GM23248 (cell line): ENCODE data around the gene SEC16A. TPM values are rescaled to one million over a fixed set of nuclear protein-coding genes. Genes with fewer than 3 reads are reported as not detected.
A peak's percentile ranks its signal among the peaks of the same experiment; 100 is the strongest.

Source experiments
- DNase-seq: peaks from one replicate; pipeline ENCODE4 v3.0.0-alpha.2; 2015
- H2AFZ ChIP-seq: fragments of 200-600 bp; sonication (generic); 2 replicates; pipeline ENCODE4 v1.6.1; 2016; ENCODE audit warnings: antibody characterized with exemption
- H3F3A ChIP-seq: fragments of 200-600 bp; sonication (generic); 2 replicates; pipeline ENCODE4 v1.6.1; 2016; ENCODE audit warnings: mild to moderate bottlenecking, antibody characterized with exemption, mixed run types; ENCODE audit not compliant: insufficient read depth
- H3K27ac ChIP-seq: fragments of 200-600 bp; sonication (generic); 2 replicates; pipeline ENCODE4 v1.5.1; 2016; ENCODE audit warnings: mild to moderate bottlenecking
- H3K27me3 ChIP-seq: fragments of 200-600 bp; sonication (generic); replicated peaks from 2 replicates; pipeline ENCODE4 v1.6.1; 2016; ENCODE audit warnings: mild to moderate bottlenecking; ENCODE audit not compliant: insufficient read depth
- H3K36me3 ChIP-seq: fragments of 200-600 bp; sonication (generic); 2 replicates; pipeline ENCODE4 v1.6.1; 2016; ENCODE audit warnings: low read depth, mild to moderate bottlenecking
- H3K4me1 ChIP-seq: fragments of 200-600 bp; sonication (generic); 2 replicates; pipeline ENCODE4 v1.6.1; 2016; ENCODE audit warnings: mild to moderate bottlenecking; ENCODE audit not compliant: insufficient read depth
- H3K4me2 ChIP-seq: fragments of 200-600 bp; sonication (generic); one replicate; pipeline ENCODE4 v1.6.1; 2016; ENCODE audit warnings: mild to moderate bottlenecking; ENCODE audit not compliant: unreplicated experiment
- H3K4me3 ChIP-seq: fragments of 200-600 bp; sonication (generic); 2 replicates; pipeline ENCODE4 v1.5.1; 2016; ENCODE audit warnings: mild to moderate bottlenecking
- H3K79me2 ChIP-seq: fragments of 200-600 bp; sonication (generic); 2 replicates; pipeline ENCODE4 v1.6.1; 2016; ENCODE audit warnings: mild to moderate bottlenecking; ENCODE audit not compliant: insufficient read depth
- H3K9ac ChIP-seq: fragments of 200-600 bp; sonication (generic); 2 replicates; pipeline ENCODE4 v1.6.1; 2016; ENCODE audit warnings: mild to moderate bottlenecking
- H3K9me2 ChIP-seq: fragments of 200-600 bp; sonication (generic); 2 replicates; pipeline ENCODE4 v1.6.1; 2016; ENCODE audit warnings: mixed run types, mild to moderate bottlenecking, moderate library complexity; ENCODE audit not compliant: insufficient read depth
- H3K9me3 ChIP-seq: fragments of 200-600 bp; sonication (generic); one replicate; pipeline ENCODE4 v1.6.1; 2017; ENCODE audit warnings: low read depth
- H4K20me1 ChIP-seq: fragments of 200-600 bp; sonication (generic); 2 replicates; pipeline ENCODE4 v1.6.0; 2016; ENCODE audit not compliant: insufficient read depth
- EZH2 ChIP-seq: fragments of 200-600 bp; sonication (generic); IDR thresholded peaks from 2 replicates; pipeline ENCODE4 v1.6.1; 2018; ENCODE audit warnings: antibody characterized with exemption, mild to moderate bottlenecking; ENCODE audit not compliant: insufficient read depth, poor library complexity, severe bottlenecking
- EZH2phosphoT487 ChIP-seq: fragments of 200-600 bp; sonication (generic); IDR thresholded peaks from 2 replicates; pipeline ENCODE4 v1.6.1; 2018; ENCODE audit warnings: antibody characterized with exemption, moderate library complexity, mild to moderate bottlenecking, low read depth; ENCODE audit not compliant: insufficient read depth
- WGBS, 2 experiments: methylation state at CpG; one replicate each; pipeline ENCODE4 v1.1.6; 2015 to 2017; ENCODE audit warnings: low lambda C conversion rate in 2 of 2, low coverage in 1 of 2; ENCODE audit errors: missing lambda C conversion rate in 2 of 2; 5-methylcytosine and 5-hydroxymethylcytosine counted together
- in situ Hi-C: fragments of 300-500 bp; cut with MboI; formaldehyde crosslinking; loops from 2 replicates; pipeline ENCODE4 v1.15.0; 2020
- polyA plus RNA-seq: library from polyadenylated mRNA; unstranded; fragments of >200 nt; fragmentation: Nextera tagmentation; extraction: Ambion mirVana; gene quantifications from 2 replicates; pipeline ENCODE4 v1.2.1, GENCODE V29; 2016
- total RNA-seq: library from RNA; depleted of rRNA; stranded (reverse); fragments of >200 nt; shearing (Covaris generic); gene quantifications from 2 replicates; pipeline ENCODE4 v1.2.3, GENCODE V29; 2014

The SEC16A gene
- total and polyA plus RNA-seq, 2 experiments from 2014 or later = 34.5 to 43.4 TPM

- peak overlapping the region; percentile 87 for H3K4me2 ChIP-seq
- H2AFZ ChIP-seq = peak overlapping the region; percentile 70
- peaks cover 11% of the 10 kb centered on the region; the same call in 1 of the 2 replicates for H3K4me1 ChIP-seq
- peaks cover 34% of the 10 kb centered on the region for H3K79me2 ChIP-seq
- H3K36me3 ChIP-seq = no peaks in the 10 kb centered on the region
- H4K20me1 ChIP-seq = peaks cover 9% of the 10 kb centered on the region; the same call in 1 of the 2 replicates
- H3K4me3 ChIP-seq = peak overlapping the region; percentile 80
- H3K9me2 ChIP-seq = no peaks in the 10 kb centered on the region
- H3K27me3 ChIP-seq = no peaks in the 10 kb centered on the region
- TF ChIP-seq EZH2 = no peak
- no peak for TF ChIP-seq EZH2phosphoT487
- peak overlapping the region; percentile 82 for H3K9ac ChIP-seq
- peaks cover 10% of the 10 kb centered on the region; the same call in 1 of the 2 replicates for H3F3A ChIP-seq
- in situ Hi-C loops = no loop called here
- DNase-seq = peak; percentile 67
- H3K27ac ChIP-seq = peak overlapping the region; percentile 94
- 22 to 24% methylated on average over 48 to 54 of the region's 59 CpGs for WGBS, 2 experiments
- no peaks in the 10 kb centered on the region for H3K9me3 ChIP-seq
Observed at GRCh38 chr9:136484153-136485048, 1.6 kb upstream of the SEC16A start.

- WGBS, 2 experiments = 1% methylated on average over 58 to 63 of the region's 63 CpGs
- peak overlapping the region; percentile 80 for H2AFZ ChIP-seq
- in situ Hi-C loops = no loop called here
Observed at GRCh38 chr9:136483589-136484152, 831 bp upstream of the SEC16A start.

GRCh38 chr9:136482046-136482792, 621 bp downstream of the SEC16A start:
- WGBS, 2 experiments = 1% methylated on average over 22 to 39 of the region's 39 CpGs
- Histone ChIP-seq H4K20me1 (peaks cover 9% of the 10 kb centered on the region; the same call in 1 of the 2 replicates), H3K36me3 (no peaks in the 10 kb centered on the region), H3K9me3 (no peaks in the 10 kb centered on the region), H3K79me2 (peaks cover 55% of the 10 kb centered on the region), H3K9ac (peak overlapping the region; percentile 100), H3K4me2 (peak overlapping the region; percentile 97), H3K4me1 (peaks cover 11% of the 10 kb centered on the region; the same call in 1 of the 2 replicates), H3F3A (peaks cover 10% of the 10 kb centered on the region; the same call in 1 of the 2 replicates), H3K27me3 (no peaks in the 10 kb centered on the region), H3K27ac (peak overlapping the region; percentile 100), H3K9me2 (no peaks in the 10 kb centered on the region), H2AFZ (peak overlapping the region; percentile 30), H3K4me3 (peak overlapping the region; percentile 99)
- no peak for TF ChIP-seq EZH2
- no peak for TF ChIP-seq EZH2phosphoT487
- DNase-seq = peak; percentile 82
- in situ Hi-C loops = no loop called here

More at GRCh38 chr9:136483589-136484152, 831 bp upstream of the SEC16A start:
- peak overlapping the region; percentile 94 for H3K27ac ChIP-seq
- H4K20me1 ChIP-seq = peaks cover 9% of the 10 kb centered on the region; the same call in 1 of the 2 replicates
- H3K79me2 ChIP-seq = peaks cover 41% of the 10 kb centered on the region
- peak overlapping the region; percentile 82 for H3K9ac ChIP-seq
- no peaks in the 10 kb centered on the region for H3K36me3 ChIP-seq
- H3K4me3 ChIP-seq = peak overlapping the region; percentile 80
- no peaks in the 10 kb centered on the region for H3K9me2 ChIP-seq
- no peaks in the 10 kb centered on the region for H3K9me3 ChIP-seq
- DNase-seq = peak; percentile 96
- peak overlapping the region; percentile 87 for H3K4me2 ChIP-seq
- TF ChIP-seq EZH2 (no peak), EZH2phosphoT487 (no peak)
- H3K4me1 ChIP-seq = peaks cover 11% of the 10 kb centered on the region; the same call in 1 of the 2 replicates
- H3K27me3 ChIP-seq = no peaks in the 10 kb centered on the region
- peaks cover 10% of the 10 kb centered on the region; the same call in 1 of the 2 replicates for H3F3A ChIP-seq

DNA sequence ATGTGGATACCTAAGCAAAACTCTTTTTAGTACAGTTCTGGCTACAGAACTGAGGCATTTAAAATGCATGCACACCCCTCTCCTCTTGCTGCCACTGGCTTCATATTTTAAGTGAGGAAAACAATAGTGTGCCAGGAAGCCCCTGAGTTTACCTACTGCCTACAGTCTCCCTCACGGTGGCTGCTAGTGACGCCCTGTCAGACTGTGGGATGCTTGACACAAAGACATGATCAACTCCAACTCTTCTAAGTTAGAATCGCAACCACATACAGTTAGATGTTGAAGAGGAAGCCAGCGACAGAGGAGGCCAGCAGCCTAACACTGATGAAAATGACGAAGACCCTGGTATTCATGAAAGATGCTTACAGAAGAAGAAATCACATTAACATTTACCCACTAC, 1.3 kb downstream of the SEC16A start:
- Histone ChIP-seq H3K4me1 (peaks cover 11% of the 10 kb centered on the region; the same call in 1 of the 2 replicates), H4K20me1 (peaks cover 9% of the 10 kb centered on the region; the same call in 1 of the 2 replicates), H3K4me3 (peak overlapping the region; percentile 99), H3K9me2 (no peaks in the 10 kb centered on the region), H2AFZ (no peak overlapping the region), H3K9ac (peak overlapping the region; percentile 100), H3K27me3 (no peaks in the 10 kb centered on the region), H3K36me3 (peaks cover 4% of the 10 kb centered on the region; the same call in 1 of the 2 replicates), H3F3A (peaks cover 10% of the 10 kb centered on the region; the same call in 1 of the 2 replicates), H3K79me2 (peaks cover 62% of the 10 kb centered on the region), H3K4me2 (peak overlapping the region; percentile 97), H3K27ac (peak overlapping the region; percentile 100), H3K9me3 (no peaks in the 10 kb centered on the region)
- peak; percentile 27 for DNase-seq
- no peak for TF ChIP-seq EZH2
- TF ChIP-seq EZH2phosphoT487 = no peak
- 37 to 38% methylated on average over 5 of the region's 5 CpGs for WGBS, 2 experiments
- in situ Hi-C loops = no loop called here
